HG03175 (cell line): ENCODE data around the gene MFNG.

Source experiments
- ATAC-seq: cut with Tn5 transposase; IDR thresholded peaks from one replicate; pipeline ENCODE4 v1.9.1; 2021; ENCODE audit warnings: mild to moderate bottlenecking, moderate library complexity; ENCODE audit not compliant: unreplicated experiment

Gene MFNG

DNA sequence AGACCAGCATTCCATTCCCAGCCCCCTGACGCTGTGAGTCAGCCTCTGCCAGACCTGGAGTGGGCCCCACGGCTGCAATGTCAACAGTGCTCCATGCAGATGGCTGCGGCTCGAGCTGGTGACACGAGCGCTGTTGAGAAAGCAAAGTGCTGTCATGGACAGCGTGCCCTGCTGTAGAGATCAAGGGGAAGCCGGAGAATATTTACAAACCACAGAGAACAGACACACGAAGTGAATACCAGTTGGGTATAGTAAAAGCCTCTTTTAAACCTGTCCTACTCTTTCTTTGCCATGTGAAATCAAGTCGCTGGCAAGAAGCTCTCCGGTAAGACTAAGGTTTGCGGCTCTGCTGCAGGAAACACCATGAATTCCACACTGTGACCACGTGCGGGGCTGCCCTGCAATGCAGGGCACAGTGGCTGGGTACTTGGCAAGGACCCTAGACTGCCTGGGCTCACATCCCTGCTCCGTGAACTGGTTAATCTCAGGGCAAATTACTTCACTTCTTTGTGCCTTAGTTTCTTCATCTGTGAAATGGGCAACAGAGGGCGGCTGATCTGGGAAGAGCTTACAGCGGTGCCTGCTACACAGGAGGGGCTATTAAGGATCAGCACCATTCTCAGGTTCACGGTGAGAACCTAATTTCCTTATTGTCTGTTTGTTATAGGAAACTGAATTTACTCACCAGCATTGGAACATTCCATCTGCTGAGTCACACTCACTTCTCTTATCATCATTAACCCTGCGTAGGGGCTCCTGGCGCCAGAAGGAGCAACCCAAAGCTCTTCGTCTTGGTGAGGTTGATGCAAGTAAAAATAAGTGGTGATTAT lies 31.1 kb downstream of the MFNG start:
- no peak for ATAC-seq

- ATAC-seq, result no peak
Observed at GRCh38 chr22:37453696-37454095, 32.5 kb downstream of the MFNG start.

GRCh38 chr22:37451218-37451617 lies 35.0 kb downstream of the MFNG start:
- ATAC-seq, result no peak

GRCh38 chr22:37449331-37450001 lies 36.7 kb downstream of the MFNG start:
- ATAC-seq, result no peak

DNA sequence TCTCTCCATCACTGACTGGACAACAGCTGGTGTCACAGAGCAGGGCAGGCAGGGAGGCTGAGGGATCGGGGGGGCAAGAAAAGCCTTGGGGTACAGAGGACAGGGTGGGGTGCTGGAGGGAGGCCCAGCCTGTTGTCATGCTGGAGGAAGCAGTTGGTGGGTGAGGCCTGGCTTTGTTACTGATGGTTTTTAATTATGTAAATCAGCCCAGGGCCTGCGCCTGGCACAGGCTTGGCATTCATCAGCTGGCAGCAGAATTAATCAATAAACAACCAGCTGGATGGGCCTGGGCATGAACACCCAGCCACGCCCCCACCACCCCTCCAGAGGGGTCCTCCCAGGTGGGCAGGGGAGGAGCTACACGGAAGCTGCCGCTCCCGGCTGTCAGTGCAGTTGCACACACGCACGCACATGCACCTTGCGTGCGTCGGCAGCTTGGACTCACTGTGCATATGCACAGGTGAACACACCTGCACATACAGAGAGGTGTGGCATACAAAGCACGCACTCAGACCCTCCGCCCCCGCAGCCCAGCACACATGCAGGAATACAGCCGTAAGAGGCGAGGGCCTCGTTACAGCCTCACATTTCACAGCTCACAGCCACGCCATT lies 37.6 kb downstream of the MFNG start:
- no peak for ATAC-seq

DNA sequence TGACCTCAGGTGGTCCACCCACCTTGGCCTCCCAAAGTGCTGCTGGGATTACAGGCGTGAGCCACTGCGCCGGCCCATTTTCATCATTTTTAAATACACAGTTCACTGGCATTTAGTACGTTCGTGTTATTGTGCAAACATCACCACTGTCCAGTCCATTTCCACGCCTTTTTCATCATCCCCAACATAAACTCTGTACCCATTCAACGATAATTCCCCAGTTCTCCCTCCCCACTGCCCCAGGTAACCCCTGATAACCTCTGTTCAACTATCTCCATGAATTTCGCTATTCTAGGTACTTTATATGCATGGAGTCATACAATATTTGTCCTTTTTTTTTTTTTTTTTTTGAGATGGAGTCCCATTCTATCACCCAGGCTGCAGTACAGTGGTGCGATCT lies 40.7 kb downstream of the MFNG start:
- no peak for ATAC-seq

- no peak for ATAC-seq
Observed at GRCh38 chr22:37443977-37444376, 42.2 kb downstream of the MFNG start.

GRCh38 chr22:37443086-37443485 lies 43.1 kb downstream of the MFNG start:
- no peak for ATAC-seq

- no peak for ATAC-seq
Observed at GRCh38 chr22:37442537-37442936, 43.6 kb downstream of the MFNG start.

- ATAC-seq, result no peak
Observed at GRCh38 chr22:37442135-37442534, 44.0 kb downstream of the MFNG start.

DNA sequence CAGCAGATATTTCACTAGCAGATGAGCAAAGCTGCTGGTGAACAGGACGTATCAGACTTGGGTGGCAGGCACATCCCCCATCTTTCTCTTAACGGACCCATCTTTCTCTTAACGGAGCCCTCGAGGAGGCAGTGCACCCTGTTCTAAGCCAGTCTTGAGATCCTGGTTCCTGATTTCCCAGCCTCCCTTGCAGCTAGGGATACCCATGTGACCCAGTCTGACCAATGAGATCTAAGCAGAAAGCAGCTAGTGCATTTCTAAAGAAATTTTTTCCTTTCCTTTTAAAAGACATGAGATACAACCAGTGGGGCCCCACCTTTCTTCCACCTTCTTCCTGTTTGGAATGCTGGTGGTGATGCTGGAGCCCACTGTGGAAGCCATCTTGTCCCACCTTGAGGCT lies 45.3 kb downstream of the MFNG start:
- no peak for ATAC-seq

GRCh38 chr22:37439347-37439746 lies 46.8 kb downstream of the MFNG start:
- no peak for ATAC-seq

GRCh38 chr22:37435970-37436603 lies 50.1 kb downstream of the MFNG start:
- no peak for ATAC-seq

DNA sequence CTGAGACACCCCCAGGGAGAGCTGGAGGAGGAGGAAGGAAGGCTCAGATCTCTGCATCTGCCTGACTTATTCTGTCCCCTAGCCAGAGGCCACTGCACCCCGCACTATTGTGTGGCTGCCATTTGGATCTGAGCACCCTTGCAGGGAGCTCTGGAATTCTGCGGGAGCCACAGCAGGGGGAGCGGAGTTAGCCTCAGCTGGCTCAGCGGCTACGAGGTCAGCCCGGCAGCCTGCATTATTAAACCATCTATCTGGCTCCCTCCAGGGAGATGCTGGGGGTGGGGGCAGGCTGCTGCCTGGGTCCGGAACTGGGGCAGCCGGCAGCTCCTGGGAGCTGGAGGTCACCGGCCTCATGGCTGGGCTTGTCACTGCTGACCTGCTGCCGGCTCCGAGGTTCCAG lies 52.4 kb downstream of the MFNG start:
- ATAC-seq, result no peak

DNA sequence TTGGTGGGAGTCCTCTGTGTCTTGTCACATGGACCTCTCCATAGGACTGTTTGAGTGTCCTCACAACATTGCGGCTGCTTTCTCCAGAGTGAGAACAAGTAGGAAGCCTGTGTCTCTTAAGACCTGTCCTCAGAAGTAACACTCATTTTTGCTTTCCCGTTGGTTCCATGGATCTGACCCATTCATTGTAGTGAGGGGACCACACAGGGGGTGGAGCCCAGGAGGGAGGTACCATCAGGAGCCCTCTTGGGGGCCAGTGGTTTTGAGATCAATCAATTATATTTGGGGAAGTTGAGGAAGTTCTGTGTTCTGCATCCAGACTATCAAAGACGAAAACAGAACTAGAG lies 53.5 kb downstream of the MFNG start:
- no peak for ATAC-seq

GRCh38 chr22:37431801-37432707 lies 54.1 kb downstream of the MFNG start:
- no peak for ATAC-seq

DNA sequence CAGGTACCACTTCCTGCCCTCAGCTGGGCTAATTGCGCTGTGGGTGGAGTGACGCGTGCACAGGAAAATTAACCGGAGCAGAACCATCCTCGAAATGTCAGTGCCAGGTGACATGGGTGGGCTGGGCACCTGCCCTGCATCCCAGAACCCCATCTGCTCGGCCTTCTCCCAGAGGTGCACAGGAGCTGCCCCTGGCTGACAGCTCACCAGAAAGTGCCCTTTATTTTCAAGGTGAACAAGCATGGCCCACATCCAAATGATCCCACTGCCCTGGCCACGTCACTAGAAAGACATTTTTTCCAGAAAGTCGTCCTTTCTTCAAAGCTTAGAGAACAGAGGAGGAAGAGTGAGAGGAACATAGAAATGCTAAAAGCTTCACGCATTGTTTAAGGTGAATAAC lies 54.8 kb downstream of the MFNG start:
- no peak for ATAC-seq

DNA sequence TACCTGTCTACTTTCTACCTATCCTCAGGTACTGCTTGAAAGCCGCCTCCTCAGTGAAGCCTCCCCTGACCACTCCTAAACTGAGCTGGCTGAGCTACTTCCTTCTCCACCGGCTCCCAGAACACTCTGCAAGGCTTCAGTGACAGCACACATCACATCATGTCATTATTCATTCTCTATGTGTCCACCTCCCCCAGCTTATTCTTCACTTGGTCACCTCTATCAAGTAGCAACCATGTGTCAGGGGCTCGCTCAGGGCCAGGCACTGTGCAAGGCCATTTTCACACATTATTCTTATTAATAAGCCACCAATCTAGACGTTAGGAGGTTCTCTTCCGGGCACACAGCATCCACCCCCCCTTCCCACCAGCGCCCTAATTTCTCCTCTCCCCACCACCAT lies 55.2 kb downstream of the MFNG start:
- no peak for ATAC-seq

- ATAC-seq, result no peak
Observed at GRCh38 chr22:37428649-37429586, 57.3 kb downstream of the MFNG start.
